HS-5 (cell line): Measurements from ENCODE around the gene SH3TC2.

Experiments used
- DNase-seq: peaks from one replicate; pipeline ENCODE4 v3.0.0-alpha.2; 2012; ENCODE audit warnings: low read depth

Gene SH3TC2

GRCh38 chr5:149028984-149029383 is 33.9 kb downstream of the SH3TC2 start:
- no peak for DNase-seq

DNA sequence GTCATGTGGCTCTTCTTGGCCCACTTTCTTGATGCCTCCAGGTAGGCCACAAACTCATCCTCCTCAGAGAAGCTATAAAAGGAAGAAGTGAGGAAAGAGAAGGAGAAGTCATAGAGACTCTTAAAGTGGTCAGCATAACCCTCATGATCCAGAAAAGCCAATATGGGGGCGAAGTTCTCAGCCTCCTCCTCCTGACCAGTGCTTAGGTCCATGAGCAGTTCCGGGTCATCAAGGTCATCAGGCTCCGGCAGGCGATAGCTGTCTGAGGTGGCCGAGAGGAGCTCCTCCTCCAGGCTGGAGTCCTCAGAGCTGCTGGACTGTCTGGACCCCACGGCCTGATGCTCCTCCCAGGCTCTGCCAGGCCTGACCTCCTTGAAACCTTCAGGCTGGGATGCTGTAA is 34.7 kb downstream of the SH3TC2 start:
- DNase-seq: no peak

- DNase-seq: no peak
Measured at GRCh38 chr5:149027636-149028035, 35.2 kb downstream of the SH3TC2 start.

- no peak for DNase-seq
Measured at GRCh38 chr5:149024943-149025342, 37.9 kb downstream of the SH3TC2 start.

DNA sequence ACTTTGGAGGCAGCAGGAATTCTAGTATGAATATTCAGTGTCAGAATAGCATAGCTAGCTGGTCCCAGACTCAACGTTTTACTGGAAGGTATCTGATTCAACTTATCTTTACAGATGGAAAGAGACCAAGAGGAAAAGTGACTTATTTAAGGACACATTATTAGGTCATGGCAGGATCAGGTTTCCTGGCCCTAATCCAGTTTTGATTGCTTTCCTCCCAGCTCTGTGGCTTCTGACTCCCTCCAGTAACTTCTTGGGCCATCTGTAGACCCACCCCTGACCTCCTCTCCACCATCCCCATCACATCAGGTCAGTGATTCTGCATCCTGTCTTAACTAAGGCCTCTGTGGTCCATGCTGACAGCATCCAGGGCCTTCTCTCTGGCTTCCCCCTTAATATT is 38.4 kb downstream of the SH3TC2 start:
- no peak for DNase-seq

DNA sequence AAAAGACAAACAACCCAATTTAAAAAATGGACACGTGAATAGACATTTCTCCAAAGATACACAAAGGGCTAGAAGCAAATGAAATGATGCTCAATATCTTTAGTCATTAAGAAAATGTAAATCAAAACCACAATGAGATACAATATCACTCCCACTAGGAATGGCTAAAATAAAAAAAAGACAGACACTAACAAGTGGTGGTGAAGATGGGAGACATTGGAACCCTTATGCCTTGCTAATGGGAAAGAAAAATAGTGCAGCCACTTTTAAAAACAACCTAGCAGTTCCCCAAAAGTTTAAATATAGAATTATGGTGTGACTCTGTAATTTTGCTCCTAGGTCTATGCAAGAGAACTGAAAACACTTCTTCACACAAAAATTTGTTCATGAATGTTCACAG is 40.7 kb downstream of the SH3TC2 start:
- no peak for DNase-seq

DNA sequence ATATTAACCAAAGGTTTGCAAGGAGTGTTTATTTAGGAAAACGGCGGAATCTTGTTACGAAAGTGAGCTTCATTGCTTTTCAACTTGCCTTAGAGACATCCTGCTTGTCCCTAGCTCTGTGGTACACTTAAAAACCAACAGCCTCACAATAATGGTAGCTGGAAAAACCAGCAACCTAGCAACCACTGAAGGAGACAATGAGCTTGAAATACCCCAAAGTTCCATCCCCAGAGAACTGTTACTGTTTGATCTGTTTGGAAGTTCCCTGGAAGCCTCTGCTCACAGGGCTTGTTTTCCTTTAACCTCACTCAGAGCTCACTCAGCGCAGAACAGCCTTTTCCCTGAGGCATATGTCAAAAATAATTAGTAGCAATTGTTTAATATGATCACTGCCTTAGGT is 43.2 kb downstream of the SH3TC2 start:
- no peak for DNase-seq

DNA sequence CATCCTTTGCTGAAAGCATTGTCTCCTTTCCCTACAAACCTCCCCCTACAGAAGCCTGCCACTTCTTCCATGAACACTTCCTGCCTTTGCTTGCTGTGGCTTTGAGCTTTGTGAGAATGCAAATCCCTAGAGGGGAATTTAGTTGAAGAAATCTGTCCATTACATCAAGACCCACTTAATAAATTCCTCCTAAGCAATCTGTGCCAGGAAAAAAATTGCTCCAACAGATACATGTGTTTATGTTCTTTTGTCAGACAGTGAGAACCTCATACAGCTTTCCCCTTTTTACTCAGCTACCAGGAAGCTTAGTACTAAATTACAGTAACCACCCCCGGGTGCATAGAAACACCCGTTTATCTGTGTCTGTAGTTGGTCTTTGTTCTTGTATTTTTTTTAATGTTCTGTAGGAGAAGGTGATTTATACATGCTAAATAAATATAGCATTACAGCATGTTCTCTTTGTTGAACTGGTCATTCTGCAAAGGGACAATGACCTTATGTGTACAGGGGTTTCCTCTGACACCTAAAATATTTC is 43.9 kb downstream of the SH3TC2 start:
- no peak for DNase-seq

- DNase-seq: no peak
Measured at GRCh38 chr5:149017636-149018035, 45.2 kb downstream of the SH3TC2 start.

DNA sequence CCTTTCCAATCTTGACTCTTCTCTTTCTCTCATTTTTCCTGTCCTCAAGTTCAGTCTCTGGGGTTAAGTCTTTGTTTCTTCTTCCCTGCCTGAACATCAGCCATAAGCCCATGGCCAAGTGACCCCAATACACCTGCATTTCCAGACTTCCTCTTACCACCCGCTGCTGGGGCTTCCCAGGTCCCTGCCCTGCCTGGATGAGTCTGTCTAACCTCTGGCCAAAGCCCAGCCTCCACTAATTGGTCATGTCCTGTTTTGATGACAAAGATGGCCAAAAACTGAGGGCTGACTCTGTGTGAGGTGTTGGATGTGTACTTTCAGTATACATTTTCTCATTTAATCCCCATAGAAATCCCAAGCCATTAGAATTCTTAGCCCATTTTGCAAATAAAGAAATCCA is 47.3 kb downstream of the SH3TC2 start:
- no peak for DNase-seq

GRCh38 chr5:149015126-149015525 is 47.7 kb downstream of the SH3TC2 start:
- DNase-seq: no peak

DNA sequence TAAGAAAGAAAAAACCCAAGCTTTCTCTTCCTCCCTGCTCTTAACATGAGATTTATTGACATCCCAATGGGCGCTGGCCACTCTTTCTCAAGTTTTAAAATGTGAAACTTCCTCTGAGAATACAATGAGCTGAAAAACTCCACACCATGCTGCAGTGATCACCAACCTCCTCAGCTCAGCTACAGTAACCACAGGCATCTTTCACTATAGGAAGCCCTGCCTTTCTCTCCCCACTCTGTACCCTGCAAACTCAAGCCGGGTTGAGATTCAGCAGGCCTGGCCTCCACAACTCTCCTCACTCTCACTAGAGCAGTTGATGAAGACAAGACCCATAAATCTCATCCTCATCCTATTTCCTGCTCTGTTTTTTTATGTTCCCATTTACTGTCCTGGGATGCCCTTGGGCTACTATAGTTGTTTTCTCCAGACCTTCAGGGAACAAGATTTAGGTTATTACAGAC is 48.3 kb downstream of the SH3TC2 start:
- no peak for DNase-seq

- DNase-seq: no peak
Measured at GRCh38 chr5:149013796-149014195, 49.1 kb downstream of the SH3TC2 start.

GRCh38 chr5:149012350-149012749 is 50.5 kb downstream of the SH3TC2 start:
- no peak for DNase-seq

- DNase-seq: no peak
Measured at GRCh38 chr5:149011728-149012127, 51.1 kb downstream of the SH3TC2 start.

- DNase-seq: no peak
Measured at GRCh38 chr5:149011084-149011483, 51.8 kb downstream of the SH3TC2 start.

GRCh38 chr5:149007174-149007573 is 55.7 kb downstream of the SH3TC2 start:
- no peak for DNase-seq

- no peak for DNase-seq
Measured at GRCh38 chr5:149006426-149006825, 56.4 kb downstream of the SH3TC2 start.

GRCh38 chr5:149005077-149005892 is 57.6 kb downstream of the SH3TC2 start:
- DNase-seq: no peak

- no peak for DNase-seq
Measured at GRCh38 chr5:149004559-149004958, 58.3 kb downstream of the SH3TC2 start.

- peak; percentile 73 for DNase-seq
Measured at GRCh38 chr5:149002761-149003689, 59.8 kb downstream of the SH3TC2 start.

DNA sequence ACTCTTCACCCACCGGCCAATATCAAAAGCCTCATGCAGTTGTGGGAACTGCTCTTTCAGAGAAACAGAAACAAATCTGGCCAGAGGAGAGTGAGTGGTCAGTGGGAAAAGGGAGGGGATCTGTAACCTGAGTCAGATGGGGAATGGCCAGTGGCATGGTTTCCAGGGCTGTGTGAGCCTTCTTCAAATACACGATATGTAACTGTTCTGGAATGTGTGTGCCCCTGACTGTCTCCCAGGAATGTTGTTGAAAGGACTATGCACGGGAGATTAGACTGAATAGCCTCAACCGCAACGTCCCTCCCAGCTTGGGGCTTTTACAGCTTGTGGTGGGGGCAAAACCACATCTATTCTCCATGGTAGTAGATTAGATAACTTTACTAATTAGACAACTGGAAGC is 60.8 kb downstream of the SH3TC2 start:
- peak; percentile 98 for DNase-seq

GRCh38 chr5:149001162-149001561 is 61.7 kb downstream of the SH3TC2 start:
- no peak for DNase-seq
